GM19023 (cell line): ENCODE results near the gene NLRP8.
"Not testable (repeated sequence)": the region's sequence is repeated elsewhere in the genome, so short reads cannot be mapped to it uniquely, and the experiment has no call there.

Experiments used
- ATAC-seq: cut with Tn5 transposase; IDR thresholded peaks from one replicate; pipeline ENCODE4 v1.9.1; 2021; ENCODE audit warnings: mild to moderate bottlenecking, moderate library complexity; ENCODE audit not compliant: unreplicated experiment

Gene NLRP8

DNA sequence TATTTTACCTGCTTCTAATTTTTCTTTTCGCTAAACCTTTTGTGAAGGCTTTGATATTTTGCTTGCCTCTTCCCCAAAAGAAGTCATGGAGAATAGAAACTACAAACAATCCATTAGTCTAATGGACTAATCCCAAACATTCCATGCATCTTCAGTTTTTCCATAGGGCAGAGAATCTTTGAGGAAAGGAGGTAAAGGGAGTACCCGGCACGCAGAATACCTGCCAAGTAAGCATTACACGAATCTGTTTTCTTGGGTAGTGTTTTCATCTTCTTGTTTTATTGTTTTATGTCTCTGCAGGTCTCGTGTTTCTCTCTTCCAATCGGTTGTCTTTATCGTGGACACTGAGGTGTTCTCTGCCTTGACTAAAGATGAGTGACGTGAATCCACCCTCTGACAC is at the start of gene NLRP8:
NLRP8 (plus strand) TSS at position 301 of the 400 bp plus-strand sequence.
- ATAC-seq, result no peak

GRCh38 chr19:55898911-55899310 is 48.7 kb upstream of the NLRP8 start:
- ATAC-seq, result no peak

- no peak for ATAC-seq
Observed at GRCh38 chr19:55901369-55902079, 46.1 kb upstream of the NLRP8 start.

DNA sequence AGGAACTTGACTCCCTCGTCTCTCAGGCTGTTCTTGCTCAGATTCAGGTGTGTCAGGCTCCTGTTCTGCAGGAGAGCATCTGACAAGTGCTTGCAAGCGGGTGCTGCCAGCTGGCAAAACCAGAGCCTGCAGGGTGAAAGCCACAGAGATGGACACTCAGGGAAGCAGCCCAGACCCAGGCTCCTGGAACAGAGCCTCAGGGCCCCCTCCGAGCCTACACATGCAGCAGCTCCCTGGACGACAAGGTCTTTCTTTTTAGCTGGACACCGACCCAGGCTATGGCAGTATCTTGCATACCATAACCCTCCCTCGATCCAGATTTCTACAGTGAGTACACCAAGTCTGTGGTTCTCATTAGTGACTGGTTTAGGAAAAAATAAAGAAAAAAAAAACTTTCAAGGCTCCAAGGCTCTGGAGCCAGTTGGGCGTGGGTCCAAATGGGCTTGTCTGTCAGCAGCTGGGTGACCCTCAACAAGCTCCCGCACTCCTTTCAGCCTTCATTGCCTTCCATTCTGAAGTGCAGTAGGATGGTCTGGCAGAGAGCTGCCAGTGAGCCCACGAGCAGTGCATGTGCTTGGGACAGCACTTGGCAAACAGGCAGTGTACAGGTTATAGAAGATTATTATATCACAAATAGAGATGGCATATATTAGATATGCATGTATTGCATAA is 45.4 kb upstream of the NLRP8 start:
- ATAC-seq, result no peak

- no peak for ATAC-seq
Observed at GRCh38 chr19:55907286-55907685, 40.3 kb upstream of the NLRP8 start.

DNA sequence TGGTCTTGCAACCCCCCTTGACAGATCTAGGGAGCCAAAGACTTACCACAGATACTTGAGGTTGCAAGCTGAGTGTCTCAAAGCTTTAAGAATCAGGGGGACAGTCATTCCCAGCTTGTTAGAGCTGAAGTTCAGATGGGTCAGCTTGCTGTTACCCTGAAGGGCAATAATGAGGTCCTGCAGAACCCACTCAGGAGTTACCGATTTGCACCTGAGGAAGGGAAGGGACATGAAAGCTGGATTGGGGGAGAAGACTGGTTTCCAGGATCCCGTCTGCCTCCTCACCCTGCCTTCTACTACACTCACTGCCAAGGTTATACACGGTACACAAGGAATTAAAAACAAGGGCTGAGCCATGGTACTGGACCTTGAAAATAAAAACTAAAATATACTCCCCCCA is 39.9 kb upstream of the NLRP8 start:
- no peak for ATAC-seq

GRCh38 chr19:55909801-55910200 is 37.8 kb upstream of the NLRP8 start:
- ATAC-seq, result no peak

GRCh38 chr19:55912916-55913315 is 34.7 kb upstream of the NLRP8 start:
- no peak for ATAC-seq

GRCh38 chr19:55913643-55914268 is 33.9 kb upstream of the NLRP8 start:
- ATAC-seq, result no peak

DNA sequence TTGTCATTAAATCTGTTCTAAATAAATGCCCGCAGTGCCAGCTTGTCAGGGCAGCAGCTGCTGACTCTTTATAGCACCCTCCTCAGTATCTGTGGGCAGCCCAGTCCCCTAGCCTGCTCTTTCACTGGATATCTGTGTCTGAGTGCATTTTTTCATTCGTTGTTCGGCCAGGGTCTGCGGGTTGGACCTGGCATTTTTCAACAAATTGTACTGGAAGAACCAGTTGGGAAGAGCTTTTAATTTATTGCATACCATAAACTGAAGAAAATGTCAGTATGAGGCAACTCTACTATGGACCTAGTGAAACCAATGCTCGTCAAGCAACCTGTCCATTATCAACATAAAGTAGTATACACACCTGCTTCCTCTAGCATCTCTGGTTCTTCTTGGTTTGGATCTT is 24.1 kb upstream of the NLRP8 start:
- no peak for ATAC-seq

DNA sequence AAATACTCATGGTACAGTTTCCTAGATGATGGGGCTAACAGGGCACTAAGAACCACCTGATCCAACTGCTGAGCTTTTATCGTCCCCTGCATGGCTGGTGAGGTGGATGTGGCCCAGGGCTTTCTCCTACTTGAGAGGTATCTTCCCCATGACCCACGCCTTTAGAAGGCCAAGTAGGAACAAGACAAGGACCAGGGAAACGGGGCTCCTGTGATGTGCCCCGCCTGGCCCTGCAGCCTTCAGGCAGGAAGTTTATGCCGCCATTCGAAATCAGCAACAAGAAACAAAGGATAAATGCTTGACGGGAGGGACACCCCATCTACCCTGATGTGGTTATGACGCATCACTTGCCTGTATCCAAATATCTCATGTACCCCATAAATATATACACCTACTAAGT is 19.6 kb upstream of the NLRP8 start:
- no peak for ATAC-seq

DNA sequence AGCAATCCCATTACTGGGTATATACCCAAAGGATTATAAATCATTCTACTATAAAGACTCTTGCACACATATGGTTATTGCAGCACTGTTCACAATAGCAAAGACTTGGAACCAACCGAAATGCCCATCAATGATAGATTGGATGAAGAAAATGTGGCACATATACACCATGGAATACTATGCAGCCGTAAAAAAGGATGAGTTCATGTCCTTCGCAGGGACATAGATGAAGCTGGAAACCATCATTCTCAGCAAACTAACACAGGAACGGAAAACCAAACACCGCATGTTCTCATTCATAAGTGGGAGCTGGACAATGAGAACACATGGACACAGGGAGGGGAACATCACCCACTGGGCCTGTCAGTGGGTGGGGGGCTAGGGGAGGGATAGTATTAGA is 18.4 kb upstream of the NLRP8 start:
- not testable (repeated sequence) for ATAC-seq

GRCh38 chr19:55930996-55931515 is 16.6 kb upstream of the NLRP8 start:
- no peak for ATAC-seq

DNA sequence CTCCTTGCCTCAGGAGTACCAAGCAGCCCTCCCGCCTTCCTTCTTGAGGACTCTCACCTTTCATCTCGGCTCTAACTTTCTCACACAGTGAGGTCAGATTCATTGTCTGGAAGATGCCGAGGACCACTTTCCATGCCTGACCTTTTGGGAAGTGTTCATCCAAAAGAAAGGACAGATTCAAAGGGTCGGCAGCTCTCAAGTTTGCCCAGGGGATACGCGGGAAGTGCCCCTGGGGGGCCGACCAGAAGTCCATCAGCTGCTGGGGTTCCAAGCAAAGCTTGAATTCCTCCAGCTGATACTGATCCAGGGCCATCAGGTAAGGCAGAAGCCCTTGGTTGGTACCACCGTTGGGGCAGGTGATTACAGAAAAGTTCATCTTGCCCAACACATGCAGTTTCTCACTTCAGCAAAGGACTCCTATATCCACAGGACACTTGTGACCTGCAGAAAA is 15.7 kb upstream of the NLRP8 start, which contains the start of gene NLRP13:
NLRP13 (minus strand) TSS at position 401 of the 451 bp plus-strand sequence; CDS start at position 376, 25 bp downstream.
- ATAC-seq, result no peak

- no peak for ATAC-seq
Observed at GRCh38 chr19:55935206-55935605, 12.4 kb upstream of the NLRP8 start.

GRCh38 chr19:55939206-55939605 is 8.4 kb upstream of the NLRP8 start:
- no peak for ATAC-seq

DNA sequence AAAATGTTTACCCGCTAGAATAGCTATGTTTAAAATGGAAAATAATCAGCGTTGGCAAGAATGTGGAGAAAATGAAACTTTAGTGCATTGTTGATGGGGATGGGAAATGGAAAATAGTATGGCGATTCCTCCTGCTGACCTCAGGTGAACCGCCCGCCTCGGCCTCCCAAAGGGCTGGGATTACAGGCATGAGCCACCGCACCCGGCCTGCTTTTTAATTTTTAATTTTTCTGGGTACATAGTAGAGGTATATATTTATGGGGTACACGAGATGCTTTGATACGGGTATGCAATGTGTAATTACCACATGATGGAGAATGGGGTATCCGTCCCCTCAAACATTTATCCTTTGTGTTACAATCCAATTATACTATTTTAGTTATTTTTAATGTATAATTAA is 7.3 kb upstream of the NLRP8 start:
- ATAC-seq, result no peak

DNA sequence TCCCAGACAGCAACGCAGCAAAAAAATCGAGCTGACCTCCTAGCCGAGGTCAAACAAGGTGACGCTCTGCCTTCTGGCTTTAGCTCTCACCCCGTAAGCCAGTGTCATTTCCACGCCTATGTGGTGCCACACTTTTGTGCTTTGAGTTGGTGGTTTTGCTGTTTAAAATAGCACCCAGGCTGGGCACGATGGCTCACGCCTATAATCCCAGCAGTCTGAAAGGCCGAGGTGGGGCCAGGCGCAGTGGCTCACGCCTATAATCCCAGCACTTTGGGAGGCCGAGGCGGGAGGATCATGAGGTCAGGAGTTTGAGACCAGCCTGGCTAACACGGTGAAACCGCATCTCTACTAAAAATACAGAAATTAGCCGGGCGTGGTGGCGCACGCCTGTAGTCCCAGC is 2.9 kb downstream of the NLRP8 start:
- ATAC-seq, result not testable (repeated sequence)

DNA sequence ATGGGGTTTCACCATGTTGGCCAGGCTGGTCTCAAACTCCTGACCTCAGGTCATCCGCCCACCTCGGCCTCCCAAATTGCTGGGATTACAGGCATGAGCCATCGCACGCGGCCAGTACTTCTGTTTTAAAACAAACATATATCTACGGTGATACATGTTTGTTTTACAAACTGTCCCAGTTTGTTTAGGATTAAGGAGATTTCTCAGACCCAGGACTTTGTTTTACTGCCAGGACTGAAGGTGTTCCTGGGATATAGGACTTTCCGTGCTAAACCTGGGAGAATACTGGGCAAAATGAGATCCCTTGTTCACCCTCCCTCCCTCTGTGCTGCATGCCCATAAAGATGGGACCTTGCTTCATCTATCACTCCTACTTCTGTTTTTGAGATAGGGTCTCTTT is 8.8 kb downstream of the NLRP8 start:
- ATAC-seq, result no peak

- no peak for ATAC-seq
Observed at GRCh38 chr19:55958356-55958755, 10.7 kb downstream of the NLRP8 start.

DNA sequence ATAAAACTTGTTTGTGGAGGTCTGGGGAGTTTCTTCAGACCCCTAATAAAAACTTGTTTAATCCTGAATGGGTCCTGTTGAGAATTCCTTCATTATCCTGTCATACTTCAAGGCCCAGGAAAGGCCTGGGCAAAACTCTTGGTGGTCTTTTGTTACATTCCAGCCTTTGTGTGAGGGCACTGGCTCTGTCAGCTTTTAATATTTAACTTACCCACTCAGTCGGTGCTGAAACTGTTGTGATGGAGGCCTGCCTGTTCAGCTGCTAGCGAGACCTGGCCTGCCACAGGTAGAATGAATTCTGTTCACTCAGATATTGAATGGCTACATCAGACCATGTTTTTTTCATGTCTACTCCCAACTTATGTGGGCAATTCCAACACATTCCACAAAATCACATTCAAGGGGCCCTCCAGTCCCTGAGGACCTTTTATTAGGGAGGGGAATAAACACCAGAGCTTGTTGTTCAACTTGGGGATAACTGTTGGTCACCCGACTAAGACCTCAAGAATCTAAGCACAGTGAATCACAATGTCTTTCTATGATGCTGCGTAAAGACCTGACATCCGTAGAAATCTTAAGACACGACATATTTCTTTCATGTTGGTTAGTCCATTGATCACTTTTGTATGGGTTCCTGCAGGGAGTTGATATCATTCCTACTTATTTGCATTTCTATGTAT is 12.5 kb downstream of the NLRP8 start:
- ATAC-seq, result no peak
